NCI-H187 treated with DMSO at 0.1 percent for 48 hours (cell line): Measurements from ENCODE around the gene USP49.

Experiments used
- DNase-seq: peaks from one replicate; lab custom pipeline; 2025; lab: John Stamatoyannopoulos, UW

USP49 gene

GRCh38 chr6:41756354-41756753, 138.8 kb downstream of the USP49 start:
- DNase-seq = no peak

- no peak for DNase-seq
These were observed 139.3 kb downstream of the USP49 start for GRCh38 chr6:41755895-41756294.

GRCh38 chr6:41750374-41750773, 144.8 kb downstream of the USP49 start:
- DNase-seq = no peak

GRCh38 chr6:41748542-41748941, 146.6 kb downstream of the USP49 start:
- no peak for DNase-seq

- no peak for DNase-seq
These were observed 147.1 kb downstream of the USP49 start for GRCh38 chr6:41748102-41748477.

GRCh38 chr6:41747256-41748101, 147.7 kb downstream of the USP49 start, which contains the start of gene PGC:
TSS of gene PGC (minus strand) at chr6:41747397. CDS start at chr6:41747334, 63 bp downstream.
- no peak for DNase-seq

- DNase-seq = no peak
These were observed 149.1 kb downstream of the USP49 start for GRCh38 chr6:41746107-41746506.

- no peak for DNase-seq
These were observed 150.9 kb downstream of the USP49 start for GRCh38 chr6:41744236-41744787.

GRCh38 chr6:41743406-41744235, 151.6 kb downstream of the USP49 start:
- DNase-seq = no peak

- DNase-seq = no peak
These were observed 153.3 kb downstream of the USP49 start for GRCh38 chr6:41741625-41742490.

GRCh38 chr6:41740366-41741162, 154.6 kb downstream of the USP49 start:
- DNase-seq = no peak
